Endothelial cell of umbilical vein (primary cell): Measurements from ENCODE around the gene RPL37A.

Source experiments
- EZH2 ChIP-seq: IDR thresholded peaks from 2 replicates; pipeline ENCODE4 v1.6.1; 2012; ENCODE audit warnings: borderline replicate concordance, low read depth, mild to moderate bottlenecking, moderate library complexity, low read length, inconsistent platforms; ENCODE audit not compliant: severe bottlenecking
- JUN ChIP-seq: IDR thresholded peaks from 2 replicates; pipeline ENCODE4 v1.6.1; 2011; ENCODE audit warnings: borderline replicate concordance, low read depth; ENCODE audit not compliant: insufficient read length, insufficient read depth
- TF ChIP-seq, protein P1 (sequence below), 2 donors: IDR thresholded peaks; 1 replicate in 1 of 2; 2 replicates in 1 of 2; pipeline ENCODE4 v1.5.1; 2011; ENCODE audit warnings: low read length in 2 of 2, mild to moderate bottlenecking in 2 of 2, moderate library complexity in 2 of 2, control low read depth in 1 of 2, inconsistent platforms in 1 of 2, low read depth in 1 of 2; ENCODE audit not compliant: insufficient read depth in 1 of 2; ENCODE audit errors: extremely low read depth in 1 of 2

DNA sequence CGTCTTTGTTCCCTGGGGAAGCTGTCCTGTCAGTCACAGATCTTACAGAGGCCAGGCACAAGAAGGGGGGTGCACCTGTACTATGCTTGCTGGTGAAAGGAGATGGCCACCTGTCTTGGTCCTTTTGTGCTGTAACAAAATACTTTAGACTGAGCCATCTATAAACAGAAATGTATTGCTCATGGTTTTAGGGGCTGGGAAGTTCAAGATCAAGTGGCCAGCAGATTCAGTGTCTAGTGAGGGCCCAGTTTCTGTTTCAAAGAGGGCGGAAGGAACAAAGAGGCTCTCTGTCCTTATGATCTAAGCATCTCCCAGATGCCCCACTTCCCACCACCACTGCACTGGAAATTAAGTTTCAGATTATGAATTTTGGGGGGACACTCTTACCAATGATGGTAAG, 35.5 kb upstream of the RPL37A start:
- TF ChIP-seq, protein P1, sequence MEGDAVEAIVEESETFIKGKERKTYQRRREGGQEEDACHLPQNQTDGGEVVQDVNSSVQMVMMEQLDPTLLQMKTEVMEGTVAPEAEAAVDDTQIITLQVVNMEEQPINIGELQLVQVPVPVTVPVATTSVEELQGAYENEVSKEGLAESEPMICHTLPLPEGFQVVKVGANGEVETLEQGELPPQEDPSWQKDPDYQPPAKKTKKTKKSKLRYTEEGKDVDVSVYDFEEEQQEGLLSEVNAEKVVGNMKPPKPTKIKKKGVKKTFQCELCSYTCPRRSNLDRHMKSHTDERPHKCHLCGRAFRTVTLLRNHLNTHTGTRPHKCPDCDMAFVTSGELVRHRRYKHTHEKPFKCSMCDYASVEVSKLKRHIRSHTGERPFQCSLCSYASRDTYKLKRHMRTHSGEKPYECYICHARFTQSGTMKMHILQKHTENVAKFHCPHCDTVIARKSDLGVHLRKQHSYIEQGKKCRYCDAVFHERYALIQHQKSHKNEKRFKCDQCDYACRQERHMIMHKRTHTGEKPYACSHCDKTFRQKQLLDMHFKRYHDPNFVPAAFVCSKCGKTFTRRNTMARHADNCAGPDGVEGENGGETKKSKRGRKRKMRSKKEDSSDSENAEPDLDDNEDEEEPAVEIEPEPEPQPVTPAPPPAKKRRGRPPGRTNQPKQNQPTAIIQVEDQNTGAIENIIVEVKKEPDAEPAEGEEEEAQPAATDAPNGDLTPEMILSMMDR (IDR thresholded peaks at IDR 0.05; ENCODE audit: extremely low read depth in 1 of 2, insufficient read depth in 1 of 2, low read depth in 1 of 2, low read length in 2 of 2) = no peak
- no peak for TF ChIP-seq EZH2
- TF ChIP-seq JUN = no peak
